ENCODE data around the gene ARSG. TPM values are rescaled to one million over a fixed set of nuclear protein-coding genes. Genes with fewer than 3 reads are reported as not detected.

Gene ARSG
- 1 to 10 TPM; 2.2 to 5.5 (median 3.5) TPM for total RNA-seq

- ATAC-seq = peak; percentile 48
- Histone ChIP-seq H3K36me3 (no peaks in the 10 kb centered on the region), H3K27ac (peak within 1 kb of the TSS in 3 of 4 donors; percentile 20 to 67 (median 55)), H3K27me3 (peaks cover 68% of the 10 kb centered on the region), H3K4me1 (peaks cover 0 to 31% (median 0%) of the 10 kb centered on the region in 3 donors), H3K9me3 (no peaks in the 10 kb centered on the region), H3K4me3 (peak within 1 kb of the TSS; percentile 36 to 71)
- WGBS, 2 donors (ENCODE audit: low coverage in 1 of 2) = 1% methylated on average over 11 of the region's 96 CpGs; no CpG with 5 or more reads in 1 of the 2 donors
- TF ChIP-seq POLR2A (IDR thresholded peaks at IDR 0.05) (no peak), POLR2AphosphoS5 (IDR thresholded peaks at IDR 0.05) (no peak), EP300 (IDR thresholded peaks at IDR 0.05) (no peak)
- TF ChIP-seq, protein P1, sequence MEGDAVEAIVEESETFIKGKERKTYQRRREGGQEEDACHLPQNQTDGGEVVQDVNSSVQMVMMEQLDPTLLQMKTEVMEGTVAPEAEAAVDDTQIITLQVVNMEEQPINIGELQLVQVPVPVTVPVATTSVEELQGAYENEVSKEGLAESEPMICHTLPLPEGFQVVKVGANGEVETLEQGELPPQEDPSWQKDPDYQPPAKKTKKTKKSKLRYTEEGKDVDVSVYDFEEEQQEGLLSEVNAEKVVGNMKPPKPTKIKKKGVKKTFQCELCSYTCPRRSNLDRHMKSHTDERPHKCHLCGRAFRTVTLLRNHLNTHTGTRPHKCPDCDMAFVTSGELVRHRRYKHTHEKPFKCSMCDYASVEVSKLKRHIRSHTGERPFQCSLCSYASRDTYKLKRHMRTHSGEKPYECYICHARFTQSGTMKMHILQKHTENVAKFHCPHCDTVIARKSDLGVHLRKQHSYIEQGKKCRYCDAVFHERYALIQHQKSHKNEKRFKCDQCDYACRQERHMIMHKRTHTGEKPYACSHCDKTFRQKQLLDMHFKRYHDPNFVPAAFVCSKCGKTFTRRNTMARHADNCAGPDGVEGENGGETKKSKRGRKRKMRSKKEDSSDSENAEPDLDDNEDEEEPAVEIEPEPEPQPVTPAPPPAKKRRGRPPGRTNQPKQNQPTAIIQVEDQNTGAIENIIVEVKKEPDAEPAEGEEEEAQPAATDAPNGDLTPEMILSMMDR (IDR thresholded peaks at IDR 0.05) = no peak
Observed at GRCh38 chr17:68290955-68291835, at the start of gene ARSG, which contains the start of gene SLC16A6. TSS of gene ARSG (plus strand) at chr17:68291495. CDS start at chr17:68307494, 15,999 bp downstream. TSS of gene SLC16A6 (minus strand) at chr17:68291127. CDS start at chr17:68278320, 12,807 bp downstream.

DNA sequence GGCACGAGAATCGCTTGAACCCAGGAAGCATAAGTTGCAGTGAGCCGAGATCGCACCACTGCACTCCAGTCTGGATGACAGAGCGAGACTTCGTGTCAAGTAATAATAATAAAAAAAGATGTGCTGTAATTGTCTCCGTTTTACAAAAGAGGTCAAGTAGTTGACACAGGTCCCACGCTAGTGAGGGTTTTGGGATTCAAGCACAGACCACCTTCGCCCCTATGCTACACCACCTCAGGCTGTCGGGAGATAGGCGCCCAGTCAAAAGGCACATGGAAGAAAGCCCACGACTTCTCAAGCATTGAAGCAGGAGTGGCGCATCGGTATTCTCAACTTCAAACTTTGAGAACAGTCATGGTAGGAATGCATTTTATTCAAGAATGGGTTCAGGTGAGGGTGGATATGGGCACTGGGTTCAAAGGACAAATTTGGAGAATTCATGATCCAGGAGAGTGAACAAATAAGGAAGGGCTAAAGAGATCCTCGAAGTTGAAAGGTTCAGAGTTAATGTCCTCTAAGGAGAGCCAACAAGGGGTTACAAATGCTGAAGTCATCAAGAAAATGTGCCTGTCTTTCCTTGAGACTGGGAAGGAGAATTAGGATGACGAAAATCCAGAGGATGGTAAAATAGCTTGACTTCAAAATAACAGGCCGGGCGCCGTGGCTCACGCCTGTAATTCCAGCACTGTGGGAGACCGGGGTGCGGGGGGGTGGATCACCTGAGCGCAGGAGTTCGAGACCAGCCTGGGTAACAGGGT is 44.8 kb upstream of the ARSG start:
- ATAC-seq = no peak
- Histone ChIP-seq H3K4me1 (peaks cover 0 to 22% (median 0%) of the 10 kb centered on the region in 3 donors), H3K27ac (peak overlapping the region in 2 of 4 donors; percentile 96 to 98), H3K9me3 (no peaks in the 10 kb centered on the region), H3K4me3 (peak overlapping the region in 1 of 2 donors; percentile 87), H3K27me3 (no peaks in the 10 kb centered on the region), H3K36me3 (peaks cover 0 to 14% of the 10 kb centered on the region in 2 donors)
- no peak for TF ChIP-seq POLR2AphosphoS5 (IDR thresholded peaks at IDR 0.05)
- TF ChIP-seq, protein P1 (IDR thresholded peaks at IDR 0.05) = no peak
- no peak for TF ChIP-seq EP300 (IDR thresholded peaks at IDR 0.05)
- no peak for TF ChIP-seq POLR2A (IDR thresholded peaks at IDR 0.05)
- 83 to 94% methylated on average over 18 to 22 of the region's 24 CpGs for WGBS, 2 donors (ENCODE audit: low coverage in 1 of 2)

DNA sequence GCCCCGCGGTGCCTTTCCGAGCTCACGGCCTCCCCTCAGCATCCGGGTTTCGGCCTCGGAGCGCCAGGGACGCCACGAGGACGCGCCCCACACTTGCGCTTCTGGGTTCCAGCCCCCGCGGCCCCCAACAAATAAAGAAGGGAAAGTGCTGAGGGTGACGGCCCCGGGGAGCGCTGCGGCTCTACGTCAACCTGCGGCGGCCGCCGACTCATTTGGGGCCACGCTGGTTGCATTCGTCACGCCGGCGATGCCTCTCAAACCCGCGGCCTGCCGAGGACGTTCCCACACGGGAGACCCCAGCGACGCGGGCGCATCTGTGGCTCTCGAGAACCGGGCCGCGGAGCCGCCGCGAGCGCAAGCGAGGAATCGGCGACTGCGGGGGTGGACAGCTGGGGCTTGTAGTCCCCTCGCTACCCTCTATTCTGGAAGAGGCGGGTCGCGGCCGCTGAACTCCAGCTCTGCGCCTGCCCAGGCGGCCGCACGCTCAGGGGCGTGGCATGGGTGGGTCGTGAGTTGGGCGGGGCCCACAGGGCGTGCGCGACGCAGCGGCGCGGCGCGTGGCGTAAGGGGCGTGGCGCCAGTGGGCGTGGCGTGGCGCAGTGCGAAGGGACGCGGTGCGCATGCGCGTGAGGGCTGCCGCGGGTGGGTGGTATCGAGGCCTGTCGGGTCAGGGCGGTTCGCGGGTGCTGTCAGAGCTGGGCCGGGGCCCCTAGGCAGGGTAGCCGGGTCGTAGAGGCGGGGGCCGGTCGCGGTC is 43.7 kb upstream of the ARSG start, which contains the start of gene AMZ2:
Gene AMZ2 (plus strand): TSS at position 599 of the 754 bp plus-strand sequence. CDS start 2,145 bp downstream, outside the sequence.
- H3K4me1 ChIP-seq = peaks cover 0 to 22% (median 0%) of the 10 kb centered on the region in 3 donors
- TF ChIP-seq EP300 (IDR thresholded peaks at IDR 0.05) (no peak), POLR2A (IDR thresholded peaks at IDR 0.05) (peak; percentile 87 to 92), POLR2AphosphoS5 (IDR thresholded peaks at IDR 0.05) (peak; percentile 88)
- TF ChIP-seq, protein P1 (IDR thresholded peaks at IDR 0.05) = no peak
- H3K4me3 ChIP-seq = peak within 1 kb of the TSS; percentile 55 to 87
- ATAC-seq = peak; percentile 99
- no peaks in the 10 kb centered on the region for H3K27me3 ChIP-seq
- 0 to 2% methylated on average over 8 to 12 of the region's 97 CpGs for WGBS, 2 donors (ENCODE audit: low coverage in 1 of 2)
- peak within 1 kb of the TSS; percentile 79 to 98 (median 95) for H3K27ac ChIP-seq
- H3K36me3 ChIP-seq = peaks cover 0 to 25% of the 10 kb centered on the region in 2 donors
- H3K9me3 ChIP-seq = no peaks in the 10 kb centered on the region

- Histone ChIP-seq H3K4me3 (peak overlapping the region; percentile 55 to 87), H3K27me3 (no peaks in the 10 kb centered on the region), H3K4me1 (peaks cover 0 to 22% (median 0%) of the 10 kb centered on the region in 3 donors), H3K36me3 (peaks cover 0 to 31% of the 10 kb centered on the region in 2 donors), H3K27ac (peak overlapping the region; percentile 79 to 98 (median 95)), H3K9me3 (no peaks in the 10 kb centered on the region)
- 0 to 20% methylated on average over 1 to 4 of the region's 19 CpGs for WGBS, 2 donors (ENCODE audit: low coverage in 1 of 2)
- TF ChIP-seq, protein P1 (IDR thresholded peaks at IDR 0.05) = no peak
- TF ChIP-seq POLR2AphosphoS5 (IDR thresholded peaks at IDR 0.05) (no peak), POLR2A (IDR thresholded peaks at IDR 0.05) (no peak), EP300 (IDR thresholded peaks at IDR 0.05) (no peak)
- peak; percentile 66 for ATAC-seq
Observed at GRCh38 chr17:68248199-68248825, 43.0 kb upstream of the ARSG start.

Data from gastroesophageal sphincter (tissue), 4 donors.